SHP77 (cell line): Measurements from ENCODE around the gene EID3.
"Not testable (repeated sequence)": the region's sequence is repeated elsewhere in the genome, so short reads cannot be mapped to it uniquely, and the experiment has no call there.

ENCODE experiments used
- DNase-seq, 2 experiments: peaks; one replicate each; lab custom pipeline; 2025; lab: John Stamatoyannopoulos, UW

The EID3 gene

GRCh38 chr12:104303538-104304151 lies at the start of gene EID3:
EID3 (plus strand) TSS chr12:104303739; CDS start chr12:104303935, 196 bp downstream.
- DNase-seq: no peak

GRCh38 chr12:104257913-104258472 lies 45.5 kb upstream of the EID3 start:
- no peak for DNase-seq

- DNase-seq: no peak
Measured at GRCh38 chr12:104258476-104259067, 45.0 kb upstream of the EID3 start.

GRCh38 chr12:104263026-104263425 lies 40.5 kb upstream of the EID3 start:
- no peak for DNase-seq

- peak; percentile 19 to 31 for DNase-seq
Measured at GRCh38 chr12:104263580-104264358, 39.8 kb upstream of the EID3 start.

- DNase-seq: not testable (repeated sequence)
Measured at GRCh38 chr12:104265436-104265835, 38.1 kb upstream of the EID3 start.

- DNase-seq: no peak
Measured at GRCh38 chr12:104272938-104273337, 30.6 kb upstream of the EID3 start.

GRCh38 chr12:104273503-104273902 lies 30.0 kb upstream of the EID3 start:
- DNase-seq: no peak

- DNase-seq: no peak
Measured at GRCh38 chr12:104274811-104275210, 28.7 kb upstream of the EID3 start.

GRCh38 chr12:104275689-104276088 lies 27.9 kb upstream of the EID3 start:
- no peak for DNase-seq

- DNase-seq: no peak
Measured at GRCh38 chr12:104276273-104277131, 27.0 kb upstream of the EID3 start.

- no peak for DNase-seq
Measured at GRCh38 chr12:104279164-104279563, 24.4 kb upstream of the EID3 start.

GRCh38 chr12:104280111-104280510 lies 23.4 kb upstream of the EID3 start:
- DNase-seq: no peak

- DNase-seq: no peak
Measured at GRCh38 chr12:104280717-104281458, 22.7 kb upstream of the EID3 start.

GRCh38 chr12:104281636-104282035 lies 21.9 kb upstream of the EID3 start:
- no peak for DNase-seq

- no peak for DNase-seq
Measured at GRCh38 chr12:104282109-104282508, 21.4 kb upstream of the EID3 start.

- peak; percentile 31 to 59 for DNase-seq
Measured at GRCh38 chr12:104285740-104286515, 17.6 kb upstream of the EID3 start.

- DNase-seq: peak; percentile 95
Measured at GRCh38 chr12:104286516-104287482, 16.7 kb upstream of the EID3 start.

GRCh38 chr12:104288635-104289274 lies 14.8 kb upstream of the EID3 start:
- peak; percentile 77 to 82 for DNase-seq
